GM19025 (cell line): Measurements from ENCODE around the gene KCNJ9.
A peak's percentile ranks its signal among the peaks of the same experiment; 100 is the strongest.
"Not testable (repeated sequence)": the region's sequence is repeated elsewhere in the genome, so short reads cannot be mapped to it uniquely, and the experiment has no call there.

ENCODE experiments used
- ATAC-seq: cut with Tn5 transposase; IDR thresholded peaks from one replicate; pipeline ENCODE4 v1.9.1; 2021; ENCODE audit warnings: mild to moderate bottlenecking, low read depth, moderate library complexity; ENCODE audit not compliant: unreplicated experiment

KCNJ9 gene

GRCh38 chr1:160081261-160081936, at the start of gene KCNJ9:
KCNJ9 (plus strand) TSS chr1:160081538; CDS start chr1:160084031, 2,493 bp downstream.
- ATAC-seq: no peak

- ATAC-seq: peak; percentile 10
Measured at GRCh38 chr1:160032165-160032820, 49.0 kb upstream of the KCNJ9 start.

- no peak for ATAC-seq
Measured at GRCh38 chr1:160040476-160040875, 40.9 kb upstream of the KCNJ9 start.

- no peak for ATAC-seq
Measured at GRCh38 chr1:160043543-160043942, 37.8 kb upstream of the KCNJ9 start.

GRCh38 chr1:160045653-160046052, 35.7 kb upstream of the KCNJ9 start:
- ATAC-seq: no peak

GRCh38 chr1:160046494-160047110, 34.7 kb upstream of the KCNJ9 start:
- no peak for ATAC-seq

- ATAC-seq: no peak
Measured at GRCh38 chr1:160047111-160047991, 34.0 kb upstream of the KCNJ9 start.

- no peak for ATAC-seq
Measured at GRCh38 chr1:160048335-160048734, 33.0 kb upstream of the KCNJ9 start.

GRCh38 chr1:160049101-160049500, 32.2 kb upstream of the KCNJ9 start:
- ATAC-seq: no peak

- ATAC-seq: not testable (repeated sequence)
Measured at GRCh38 chr1:160050182-160050581, 31.2 kb upstream of the KCNJ9 start.

GRCh38 chr1:160050619-160051018, 30.7 kb upstream of the KCNJ9 start:
- ATAC-seq: no peak

- no peak for ATAC-seq
Measured at GRCh38 chr1:160052936-160053335, 28.4 kb upstream of the KCNJ9 start.

GRCh38 chr1:160053548-160054365, 27.6 kb upstream of the KCNJ9 start:
- ATAC-seq: no peak

- no peak for ATAC-seq
Measured at GRCh38 chr1:160056648-160057169, 24.6 kb upstream of the KCNJ9 start.

GRCh38 chr1:160058087-160058486, 23.3 kb upstream of the KCNJ9 start:
- no peak for ATAC-seq

- no peak for ATAC-seq
Measured at GRCh38 chr1:160061369-160062229, 19.7 kb upstream of the KCNJ9 start.

- ATAC-seq: no peak
Measured at GRCh38 chr1:160062230-160062532, 19.2 kb upstream of the KCNJ9 start.

GRCh38 chr1:160063176-160063575, 18.2 kb upstream of the KCNJ9 start:
- no peak for ATAC-seq

- ATAC-seq: no peak
Measured at GRCh38 chr1:160064164-160064563, 17.2 kb upstream of the KCNJ9 start.
